NCI-H526 treated with DMSO at 0.1 percent for 48 hours (cell line): ENCODE measurements around the gene COL6A5.
"Not testable (repeated sequence)": the region's sequence is repeated elsewhere in the genome, so short reads cannot be mapped to it uniquely, and the experiment has no call there.

ENCODE experiments used
- DNase-seq: peaks from one replicate; lab custom pipeline; 2025; lab: John Stamatoyannopoulos, UW

Gene COL6A5

GRCh38 chr3:130389743-130390478 lies 44.4 kb downstream of the COL6A5 start:
- DNase-seq = no peak

GRCh38 chr3:130392266-130392665 lies 46.8 kb downstream of the COL6A5 start:
- DNase-seq = no peak

- no peak for DNase-seq
Measured at GRCh38 chr3:130393594-130393993, 48.1 kb downstream of the COL6A5 start.

- DNase-seq = no peak
Measured at GRCh38 chr3:130395331-130395730, 49.9 kb downstream of the COL6A5 start.

GRCh38 chr3:130395916-130396315 lies 50.4 kb downstream of the COL6A5 start:
- DNase-seq = no peak

GRCh38 chr3:130404401-130404800 lies 58.9 kb downstream of the COL6A5 start:
- DNase-seq = no peak

GRCh38 chr3:130405956-130406355 lies 60.5 kb downstream of the COL6A5 start:
- no peak for DNase-seq

- DNase-seq = not testable (repeated sequence)
Measured at GRCh38 chr3:130408253-130408652, 62.8 kb downstream of the COL6A5 start.

- DNase-seq = no peak
Measured at GRCh38 chr3:130411320-130411719, 65.8 kb downstream of the COL6A5 start.

- DNase-seq = no peak
Measured at GRCh38 chr3:130412991-130413560, 67.6 kb downstream of the COL6A5 start.

- DNase-seq = no peak
Measured at GRCh38 chr3:130414457-130414856, 69.0 kb downstream of the COL6A5 start.

GRCh38 chr3:130420466-130420865 lies 75.0 kb downstream of the COL6A5 start:
- DNase-seq = no peak

GRCh38 chr3:130423064-130423463 lies 77.6 kb downstream of the COL6A5 start:
- DNase-seq = no peak

- no peak for DNase-seq
Measured at GRCh38 chr3:130424837-130425236, 79.4 kb downstream of the COL6A5 start.

- DNase-seq = no peak
Measured at GRCh38 chr3:130425484-130425883, 80.0 kb downstream of the COL6A5 start.

- no peak for DNase-seq
Measured at GRCh38 chr3:130426206-130426605, 80.7 kb downstream of the COL6A5 start.

GRCh38 chr3:130428871-130429712 lies 83.6 kb downstream of the COL6A5 start:
- DNase-seq = no peak

GRCh38 chr3:130429713-130430023 lies 84.2 kb downstream of the COL6A5 start:
- no peak for DNase-seq

- no peak for DNase-seq
Measured at GRCh38 chr3:130430266-130430665, 84.8 kb downstream of the COL6A5 start.

GRCh38 chr3:130432086-130432485 lies 86.6 kb downstream of the COL6A5 start:
- not testable (repeated sequence) for DNase-seq

GRCh38 chr3:130433306-130433705 lies 87.8 kb downstream of the COL6A5 start:
- no peak for DNase-seq

- DNase-seq = no peak
Measured at GRCh38 chr3:130442284-130442683, 96.8 kb downstream of the COL6A5 start.

GRCh38 chr3:130446840-130447239 lies 101.4 kb downstream of the COL6A5 start:
- DNase-seq = not testable (repeated sequence)
